ENCODE results near the gene POLE. TPM values are rescaled to one million over a fixed set of nuclear protein-coding genes. Genes with fewer than 3 reads are reported as not detected.

POLE gene
- total and polyA plus RNA-seq, 2 of the 4 experiments (the other 2 are of a cell fraction): 17.2 to 20.7 TPM

DNA sequence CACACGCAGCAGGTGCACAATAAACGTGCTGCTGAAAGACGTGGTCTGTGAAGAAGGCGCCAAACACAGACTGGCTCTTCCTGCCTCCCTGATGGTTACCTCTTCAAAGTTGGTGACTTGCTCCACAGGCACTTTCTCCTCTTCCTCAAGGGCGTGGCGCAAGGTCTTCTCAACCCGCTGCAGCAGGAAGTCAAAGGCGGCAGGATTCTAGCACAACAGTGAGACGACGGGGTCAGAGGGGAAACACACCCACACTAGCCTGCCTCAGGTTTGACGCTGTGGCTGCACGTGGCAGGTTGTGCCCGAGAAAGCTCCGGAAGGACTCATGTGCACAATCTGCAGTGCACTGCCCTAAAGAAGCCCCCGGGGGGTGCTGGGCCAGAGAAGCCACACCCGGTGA, 15.0 kb downstream of the POLE start:
- Histone ChIP-seq H2BK15ac (ENCODE audit: low read depth, low read length) (no peak overlapping the region), H2AK9ac (replicated peaks; ENCODE audit: low read depth, low read length, poor library complexity) (peak overlapping the region; percentile 50), H3K23ac (ENCODE audit: low read depth, low read length) (no peak overlapping the region), H3K79me1 (ENCODE audit: low read depth in 1 of 2, low read length in 2 of 2) (no peaks in the 10 kb centered on the region; a peak in 1 of 4 replicates), H3K4ac (ENCODE audit: low read depth, low read length) (no peak overlapping the region), H3K9ac (ENCODE audit: low read depth, low read length) (no peak overlapping the region), H3K27me3 (ENCODE audit: control insufficient read depth, insufficient read depth, low read length) (no peaks in the 10 kb centered on the region), H2BK5ac (ENCODE audit: low read depth, low read length, poor library complexity, severe bottlenecking) (no peak overlapping the region), H3K18ac (ENCODE audit: low read depth, low read length) (no peak overlapping the region), H3K4me1 (ENCODE audit: control insufficient read depth, insufficient read depth, low read length) (no peaks in the 10 kb centered on the region), H4K91ac (ENCODE audit: insufficient read depth, low read depth, low read length) (no peak overlapping the region), H3K56ac (ENCODE audit: extremely low read depth, insufficient read depth, low read length) (no peak overlapping the region), H3K36me3 (ENCODE audit: control insufficient read depth, insufficient read depth, low read length) (peaks cover 49% of the 10 kb centered on the region), H3K4me3 (ENCODE audit: insufficient read depth, low read depth, low read length) (no peak overlapping the region), H4K8ac (ENCODE audit: low read depth in 2 of 2, low read length in 2 of 2) (no peak overlapping the region), H2AFZ (replicated peaks; ENCODE audit: low read length, poor library complexity) (no peak overlapping the region), H3K4me2 (ENCODE audit: low read depth, low read length) (no peak overlapping the region), H3K9me1 (ENCODE audit: insufficient read depth, low read length) (peaks cover 6% of the 10 kb centered on the region; the same call in 1 of the 2 replicates), H4K5ac (ENCODE audit: low read depth, low read length) (no peak overlapping the region), H2BK120ac (ENCODE audit: low read depth, low read length) (no peak overlapping the region), H2BK20ac (ENCODE audit: low read depth, low read length) (no peak overlapping the region), H2AK5ac (ENCODE audit: low read depth, low read length) (no peak overlapping the region), H3K14ac (replicated peaks; ENCODE audit: low read depth, low read length) (no peak overlapping the region), H3K9me3 (ENCODE audit: control insufficient read depth, insufficient read depth, low read length) (no peaks in the 10 kb centered on the region), H3K27ac (ENCODE audit: insufficient read depth, low read length) (no peak overlapping the region), H4K20me1 (ENCODE audit: insufficient read depth, low read length) (no peaks in the 10 kb centered on the region; the same call in 1 of the 2 replicates)
- ATAC-seq (ENCODE audit: low read depth) (no peak), DNase-seq (no peak)
- dilution Hi-C loops (cut with HindIII; ENCODE audit: low sequenced_read_pairs, unreplicated experiment) (no loop called here), intact Hi-C loops (cut with micrococcal nuclease) (no loop called here), in situ Hi-C loops (cut with MboI; ENCODE audit: low sequenced_read_pairs) (no loop called here)
- WGBS, 2 experiments (ENCODE audit: extremely low coverage in 2 of 2, insufficient read length in 1 of 2): 91% methylated on average over 6 of the region's 16 CpGs; no CpG with 5 or more reads in 1 of the 2 experiments
- ChIA-PET CTCF (no interaction called here), POLR2A (ENCODE audit: unreplicated experiment) (no interaction called here)
- TF ChIP-seq SMC3 (IDR thresholded peaks at IDR 0.05; ENCODE audit: low read depth, low read length): no peak
- TF ChIP-seq, protein P1, sequence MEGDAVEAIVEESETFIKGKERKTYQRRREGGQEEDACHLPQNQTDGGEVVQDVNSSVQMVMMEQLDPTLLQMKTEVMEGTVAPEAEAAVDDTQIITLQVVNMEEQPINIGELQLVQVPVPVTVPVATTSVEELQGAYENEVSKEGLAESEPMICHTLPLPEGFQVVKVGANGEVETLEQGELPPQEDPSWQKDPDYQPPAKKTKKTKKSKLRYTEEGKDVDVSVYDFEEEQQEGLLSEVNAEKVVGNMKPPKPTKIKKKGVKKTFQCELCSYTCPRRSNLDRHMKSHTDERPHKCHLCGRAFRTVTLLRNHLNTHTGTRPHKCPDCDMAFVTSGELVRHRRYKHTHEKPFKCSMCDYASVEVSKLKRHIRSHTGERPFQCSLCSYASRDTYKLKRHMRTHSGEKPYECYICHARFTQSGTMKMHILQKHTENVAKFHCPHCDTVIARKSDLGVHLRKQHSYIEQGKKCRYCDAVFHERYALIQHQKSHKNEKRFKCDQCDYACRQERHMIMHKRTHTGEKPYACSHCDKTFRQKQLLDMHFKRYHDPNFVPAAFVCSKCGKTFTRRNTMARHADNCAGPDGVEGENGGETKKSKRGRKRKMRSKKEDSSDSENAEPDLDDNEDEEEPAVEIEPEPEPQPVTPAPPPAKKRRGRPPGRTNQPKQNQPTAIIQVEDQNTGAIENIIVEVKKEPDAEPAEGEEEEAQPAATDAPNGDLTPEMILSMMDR (conservative IDR thresholded peaks at IDR 0.05; ENCODE audit: low read depth, low read length): no peak
- TF ChIP-seq, protein P2, sequence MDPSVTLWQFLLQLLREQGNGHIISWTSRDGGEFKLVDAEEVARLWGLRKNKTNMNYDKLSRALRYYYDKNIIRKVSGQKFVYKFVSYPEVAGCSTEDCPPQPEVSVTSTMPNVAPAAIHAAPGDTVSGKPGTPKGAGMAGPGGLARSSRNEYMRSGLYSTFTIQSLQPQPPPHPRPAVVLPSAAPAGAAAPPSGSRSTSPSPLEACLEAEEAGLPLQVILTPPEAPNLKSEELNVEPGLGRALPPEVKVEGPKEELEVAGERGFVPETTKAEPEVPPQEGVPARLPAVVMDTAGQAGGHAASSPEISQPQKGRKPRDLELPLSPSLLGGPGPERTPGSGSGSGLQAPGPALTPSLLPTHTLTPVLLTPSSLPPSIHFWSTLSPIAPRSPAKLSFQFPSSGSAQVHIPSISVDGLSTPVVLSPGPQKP (IDR thresholded peaks at IDR 0.05; ENCODE audit: borderline replicate concordance, low read depth, low read length): no peak
- TF ChIP-seq BHLHE40 (IDR thresholded peaks at IDR 0.05; ENCODE audit: low read depth, low read length): no peak
- TF ChIP-seq POLR2A (IDR thresholded peaks at IDR 0.05; ENCODE audit: low read depth, low read length): no peak
- no TSS peak for BruUV-seq (replicated peaks)

All from IMR-90 (cell line).